ENCODE results near the gene MSI2.

MSI2 gene

DNA sequence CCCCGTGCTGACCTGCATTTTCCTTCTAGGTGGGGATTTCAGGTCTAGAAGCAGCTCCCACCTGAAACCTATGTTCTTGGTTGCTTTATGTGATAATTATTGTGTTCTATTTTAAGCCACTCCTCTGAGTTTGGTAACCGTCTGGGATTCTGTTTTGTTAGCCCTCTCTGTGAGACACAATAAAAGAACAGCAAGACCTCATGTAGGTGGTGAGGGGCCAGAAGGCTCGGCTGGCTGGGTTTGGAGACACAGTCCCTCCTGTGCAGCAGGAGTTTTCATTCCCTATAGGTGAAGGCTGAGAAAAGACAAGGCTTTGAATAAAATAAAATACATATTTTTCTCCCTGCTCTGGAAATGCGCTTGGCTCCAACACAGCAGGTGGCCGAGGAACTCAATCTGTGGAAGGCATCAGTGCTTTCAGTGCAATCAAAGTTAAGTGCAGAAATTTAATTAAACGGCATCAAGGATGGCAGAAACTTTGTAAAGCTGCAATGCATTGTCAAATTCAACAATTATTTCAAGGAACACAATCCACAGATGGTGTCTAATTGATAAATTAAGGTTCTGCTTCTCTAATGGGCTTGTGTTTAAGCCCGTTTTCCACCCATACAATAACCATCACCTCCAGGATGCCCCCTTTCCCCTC is 107.8 kb downstream of the MSI2 start:
- ChIA-PET CTCF (interaction anchor here (0.9 kb wide), 1 partner anchor 121 kb away, joined by 3 read pairs; no protein-coding TSS in a partner anchor), POLR2A (no interaction called here)
- peak; percentile 22 for DNase-seq (ENCODE audit: extremely low spot score)
- TF ChIP-seq LEF1 (IDR thresholded peaks at IDR 0.05; ENCODE audit: borderline replicate concordance) (no peak), BHLHE40 (IDR thresholded peaks at IDR 0.05; ENCODE audit: borderline replicate concordance) (no peak), FOXK2 (IDR thresholded peaks at IDR 0.05) (no peak), SP1 (IDR thresholded peaks at IDR 0.05) (no peak), ELF4 (IDR thresholded peaks at IDR 0.05) (no peak), SUZ12 (IDR thresholded peaks at IDR 0.05) (no peak), ARNT (IDR thresholded peaks at IDR 0.05) (no peak), FOXA1 (IDR thresholded peaks at IDR 0.05) (no peak), L3MBTL2 (conservative IDR thresholded peaks at IDR 0.05) (no peak), TARDBP (IDR thresholded peaks at IDR 0.05) (no peak), ZNF384 (IDR thresholded peaks at IDR 0.05) (no peak), CTBP1 (IDR thresholded peaks at IDR 0.05; ENCODE audit: borderline replicate concordance) (no peak)

DNA sequence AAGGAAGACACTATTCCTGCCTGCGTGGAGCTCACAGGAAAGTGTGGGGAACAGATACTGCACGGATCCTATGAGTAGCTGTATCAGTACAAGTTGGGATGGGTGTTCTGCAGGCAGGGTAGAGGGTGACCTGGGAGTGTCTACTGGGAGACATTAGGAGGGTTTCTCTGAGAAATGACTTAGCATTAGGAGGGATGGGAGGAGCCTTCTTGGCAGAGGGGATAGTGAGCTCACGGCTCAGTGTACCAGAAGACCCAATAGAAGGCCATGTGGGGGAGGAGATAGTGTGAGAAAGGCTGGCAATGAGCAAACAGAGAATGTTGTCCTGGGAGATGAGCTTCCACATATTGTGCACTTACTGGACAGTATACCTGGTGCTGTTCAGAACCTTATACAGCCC is 109.1 kb downstream of the MSI2 start:
- ChIA-PET CTCF (interaction anchor here (0.6 kb wide), 2 partner anchors 28 to 35 kb away, joined by 3 to 4 read pairs; no protein-coding TSS in a partner anchor), POLR2A (no interaction called here)
- no peak for DNase-seq (ENCODE audit: extremely low spot score)
- TF ChIP-seq FOXK2 (IDR thresholded peaks at IDR 0.05), result no peak
- TF ChIP-seq ZNF384 (IDR thresholded peaks at IDR 0.05), result no peak
- TF ChIP-seq LEF1 (IDR thresholded peaks at IDR 0.05; ENCODE audit: borderline replicate concordance), result no peak
- TF ChIP-seq TARDBP (IDR thresholded peaks at IDR 0.05), result no peak

DNA sequence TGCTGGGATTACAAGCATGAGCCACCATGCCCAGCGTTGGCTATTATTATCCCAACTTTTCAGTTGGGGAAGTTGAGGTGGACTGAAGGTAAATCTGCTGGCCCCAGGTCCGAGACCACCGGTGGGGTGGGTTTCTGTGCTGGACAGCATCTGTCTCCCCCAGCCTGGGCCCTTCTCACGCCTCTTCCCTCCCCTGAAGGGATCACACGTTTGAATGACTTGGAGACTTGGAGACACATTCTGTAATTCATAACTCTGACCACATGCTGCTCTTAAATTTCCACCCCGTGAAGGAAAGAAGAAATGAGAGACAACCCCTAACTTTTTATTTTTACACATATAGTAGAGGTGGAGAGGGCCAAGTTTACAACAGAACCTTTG is 109.8 kb downstream of the MSI2 start:
- DNase-seq (ENCODE audit: extremely low spot score), result no peak
- TF ChIP-seq ZNF384 (IDR thresholded peaks at IDR 0.05) (no peak), L3MBTL2 (conservative IDR thresholded peaks at IDR 0.05) (no peak), NFRKB (IDR thresholded peaks at IDR 0.05) (no peak), BHLHE40 (IDR thresholded peaks at IDR 0.05; ENCODE audit: borderline replicate concordance) (no peak), ELF4 (IDR thresholded peaks at IDR 0.05) (no peak), SP1 (IDR thresholded peaks at IDR 0.05) (no peak), FOXA1 (IDR thresholded peaks at IDR 0.05) (no peak), SUZ12 (IDR thresholded peaks at IDR 0.05) (no peak), FOXM1 (IDR thresholded peaks at IDR 0.05; ENCODE audit: borderline replicate concordance) (no peak), FOXK2 (IDR thresholded peaks at IDR 0.05) (no peak), ARNT (IDR thresholded peaks at IDR 0.05) (no peak), CTBP1 (IDR thresholded peaks at IDR 0.05; ENCODE audit: borderline replicate concordance) (no peak), TARDBP (IDR thresholded peaks at IDR 0.05) (no peak)
- TF ChIP-seq, protein P1, sequence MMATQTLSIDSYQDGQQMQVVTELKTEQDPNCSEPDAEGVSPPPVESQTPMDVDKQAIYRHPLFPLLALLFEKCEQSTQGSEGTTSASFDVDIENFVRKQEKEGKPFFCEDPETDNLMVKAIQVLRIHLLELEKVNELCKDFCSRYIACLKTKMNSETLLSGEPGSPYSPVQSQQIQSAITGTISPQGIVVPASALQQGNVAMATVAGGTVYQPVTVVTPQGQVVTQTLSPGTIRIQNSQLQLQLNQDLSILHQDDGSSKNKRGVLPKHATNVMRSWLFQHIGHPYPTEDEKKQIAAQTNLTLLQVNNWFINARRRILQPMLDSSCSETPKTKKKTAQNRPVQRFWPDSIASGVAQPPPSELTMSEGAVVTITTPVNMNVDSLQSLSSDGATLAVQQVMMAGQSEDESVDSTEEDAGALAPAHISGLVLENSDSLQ (IDR thresholded peaks at IDR 0.05), result no peak
- POLR2A ChIA-PET, result no interaction called here
- CTCF ChIA-PET, result interaction anchor here (0.6 kb wide), 1 partner anchor 28 kb away, joined by 4 read pairs; no protein-coding TSS in a partner anchor

DNA sequence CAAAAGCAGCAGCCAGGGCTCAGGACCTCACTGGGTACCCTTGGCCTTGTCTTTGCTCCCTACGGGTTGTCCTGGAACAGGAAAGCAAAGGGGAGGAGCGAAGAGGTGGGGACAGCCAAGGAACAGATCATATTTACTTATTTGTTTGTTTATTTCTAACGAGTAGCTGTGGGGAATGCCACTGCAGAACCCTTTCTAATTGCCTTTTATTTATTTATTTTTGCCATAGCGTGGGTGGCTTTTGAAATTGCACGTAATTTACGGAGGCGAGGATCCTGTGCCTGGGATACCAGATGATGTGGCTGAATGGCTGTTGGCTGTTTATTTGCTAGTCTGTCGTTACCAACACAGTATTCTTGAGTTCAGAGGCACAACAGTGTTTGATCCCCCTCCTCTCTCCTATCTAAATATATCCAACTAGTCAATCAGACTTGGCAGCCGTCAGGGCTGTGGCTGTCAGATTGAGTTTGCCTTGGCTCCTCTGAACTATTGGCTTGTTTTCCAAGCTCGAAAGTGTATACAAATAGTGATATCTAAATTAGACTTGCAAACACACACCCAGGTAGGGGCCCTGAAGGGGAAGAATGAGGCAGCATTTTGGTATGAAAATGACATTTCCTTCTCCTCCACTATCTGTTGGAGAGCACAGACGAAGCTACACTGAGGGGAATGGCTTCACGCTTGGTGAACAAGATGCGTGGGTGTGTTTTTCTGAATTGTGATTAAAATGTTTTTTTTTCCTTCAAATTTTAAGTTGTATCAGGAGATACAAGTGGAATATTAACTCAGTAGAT is 110.4 kb downstream of the MSI2 start:
- no peak for DNase-seq (ENCODE audit: extremely low spot score)
- TF ChIP-seq CTBP1 (IDR thresholded peaks at IDR 0.05; ENCODE audit: borderline replicate concordance) (no peak), SUZ12 (IDR thresholded peaks at IDR 0.05) (no peak), SP1 (IDR thresholded peaks at IDR 0.05) (no peak), L3MBTL2 (conservative IDR thresholded peaks at IDR 0.05) (no peak), HDGF (IDR thresholded peaks at IDR 0.05; ENCODE audit: borderline replicate concordance) (no peak), LEF1 (IDR thresholded peaks at IDR 0.05; ENCODE audit: borderline replicate concordance) (no peak), FOXA1 (IDR thresholded peaks at IDR 0.05) (no peak), FOXK2 (IDR thresholded peaks at IDR 0.05) (no peak), TARDBP (IDR thresholded peaks at IDR 0.05) (no peak)
- TF ChIP-seq, protein P1 (IDR thresholded peaks at IDR 0.05), result no peak
- ChIA-PET CTCF (no interaction called here), POLR2A (no interaction called here)

DNA sequence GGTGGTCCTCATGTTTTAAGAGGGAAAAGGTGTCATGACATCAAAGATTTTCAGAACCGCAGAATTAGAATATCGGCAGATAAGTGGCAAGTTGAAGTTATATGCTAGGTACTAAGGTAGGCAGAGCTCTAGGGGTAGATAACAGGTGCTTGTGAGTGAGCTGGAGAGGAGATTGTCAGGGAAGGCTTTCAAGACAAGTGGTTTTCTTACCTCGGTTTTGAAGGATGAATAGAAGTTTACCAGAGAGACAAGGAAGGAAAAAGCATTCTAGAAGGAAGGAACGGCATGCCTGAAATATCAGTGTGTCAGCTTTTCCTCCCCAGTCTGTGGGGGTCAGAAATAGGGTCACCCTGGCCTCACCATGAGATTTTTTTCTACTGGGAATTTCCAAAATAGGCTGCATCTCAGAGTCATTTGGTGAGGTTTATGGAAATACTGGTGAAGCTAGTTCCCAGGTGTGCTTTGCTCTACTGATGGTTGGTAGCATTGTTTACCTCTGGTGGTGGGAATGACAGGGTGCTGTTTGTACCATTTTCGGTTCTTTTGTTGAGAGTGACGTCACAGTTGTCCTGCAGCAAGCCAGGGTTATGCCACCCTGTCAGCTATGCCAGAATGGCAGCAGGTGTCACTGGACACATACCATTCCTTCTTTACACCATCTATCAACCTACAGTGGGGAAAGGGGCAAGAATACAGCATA is 112.5 kb downstream of the MSI2 start:
- CTCF ChIA-PET, result no interaction called here
- TF ChIP-seq SP1 (IDR thresholded peaks at IDR 0.05) (no peak), CTBP1 (IDR thresholded peaks at IDR 0.05; ENCODE audit: borderline replicate concordance) (no peak), FOXK2 (IDR thresholded peaks at IDR 0.05) (no peak), ARNT (IDR thresholded peaks at IDR 0.05) (no peak), FOXM1 (IDR thresholded peaks at IDR 0.05; ENCODE audit: borderline replicate concordance) (no peak), L3MBTL2 (conservative IDR thresholded peaks at IDR 0.05) (no peak), ZNF384 (IDR thresholded peaks at IDR 0.05) (no peak), HDGF (IDR thresholded peaks at IDR 0.05; ENCODE audit: borderline replicate concordance) (no peak), LEF1 (IDR thresholded peaks at IDR 0.05; ENCODE audit: borderline replicate concordance) (no peak)
- TF ChIP-seq, protein P1 (IDR thresholded peaks at IDR 0.05), result no peak
- POLR2A ChIA-PET, result no interaction called here
- DNase-seq (ENCODE audit: extremely low spot score), result no peak

Measured in HEK293T (cell line).